Neural progenitor cell (in vitro differentiated cells): Measurements from ENCODE around the gene P2RX1.

Experiments used
- CTCF ChIP-seq: fragments of 200-600 bp; sonication (generic); IDR thresholded peaks from 2 replicates; pipeline ENCODE4 v1.5.1; 2017; ENCODE audit warnings: antibody characterized with exemption, mild to moderate bottlenecking
- EZH2 ChIP-seq: fragments of 200-600 bp; sonication (generic); IDR thresholded peaks from 2 replicates; pipeline ENCODE4 v1.6.1; 2017; ENCODE audit warnings: antibody characterized with exemption, mild to moderate bottlenecking, moderate library complexity

GRCh38 chr17:3935825-3936355 lies 19.6 kb upstream of the P2RX1 start:
- no peak for TF ChIP-seq EZH2
- no peak for TF ChIP-seq CTCF
